Left lung (tissue), 10 donors: Measurements from ENCODE around the gene AQP2. TPM values are rescaled to one million over a fixed set of nuclear protein-coding genes. Genes with fewer than 3 reads are reported as not detected.

Experiments
- ATAC-seq: fragments of 200-7000 bp; cut with Tn5 transposase; one replicate; pipeline ENCODE4 v1.9.1; 2020; ENCODE audit warnings: moderate library complexity
- DNase-seq, 4 donors: peaks; one replicate each; pipeline ENCODE4 v3.0.0-alpha.2; 2013 to 2020
- H3K27ac ChIP-seq, 2 donors: fragments of 200-600 bp; sonication (generic) in 1 of 2; one replicate each; pipeline versions ENCODE4 v1.5.0 to v1.8.0; 2020 to 2021
- H3K27me3 ChIP-seq, 2 donors: fragments of 200-600 bp; sonication (generic) in 1 of 2; one replicate each; pipeline versions ENCODE4 v1.5.0 to v1.8.0; 2020 to 2021
- H3K36me3 ChIP-seq, 2 donors: fragments of 200-600 bp; sonication (generic) in 1 of 2; one replicate each; pipeline versions ENCODE4 v1.5.0 to v1.8.0; 2020 to 2021
- H3K4me1 ChIP-seq, 2 donors: fragments of 200-600 bp; one replicate each; pipeline ENCODE4 v1.8.0; 2021
- H3K4me3 ChIP-seq, 2 donors: fragments of 200-600 bp; sonication (generic) in 1 of 2; one replicate each; pipeline versions ENCODE4 v1.5.0 to v1.8.0; 2020 to 2021; ENCODE audit warnings: mild to moderate bottlenecking in 1 of 2
- H3K9me3 ChIP-seq, 2 donors: fragments of 200-600 bp; sonication (generic) in 1 of 2; one replicate each; pipeline versions ENCODE4 v1.5.0 to v1.8.0; 2020 to 2021
- intact Hi-C, 2 donors: fragments of 100-400 bp; cut with DNase I; formaldehyde crosslinking; loops; one replicate each; pipeline versions ENCODE4 v1.11.2 to v1.14.2; 2022
- polyA plus RNA-seq, 6 donors: library from polyadenylated mRNA; unstranded; fragments of 120-200 nt; gene quantifications; one replicate each; pipeline ENCODE4 v1.2.1, GENCODE V29; 2013; ENCODE audit not compliant: insufficient read length in 6 of 6
- total RNA-seq, 2 donors: library from RNA; stranded (reverse); fragmentation: NEBNext Ultra II Directional; extraction: Animal tissue kit (Norgen Biotek cat#: 25700); gene quantifications; one replicate each; pipeline ENCODE4 v1.2.1, GENCODE V29; 2021
- TF ChIP-seq, protein P1 (sequence below), 2 donors: fragments of 200-600 bp; sonication (generic) in 1 of 2; IDR thresholded peaks; one replicate each; pipeline versions ENCODE4 v1.5.0 to v1.8.0; 2021; ENCODE audit warnings: antibody characterized with exemption in 2 of 2
- donor health status: DM: no; HTN: yes; CAD: no.
- donor health status: DM: no; HTN: no; CAD: no.

The AQP2 gene
- total and polyA plus RNA-seq, 8 donors = 0.13 to 2.0 (median 0.42) TPM; not detected in 1

DNA sequence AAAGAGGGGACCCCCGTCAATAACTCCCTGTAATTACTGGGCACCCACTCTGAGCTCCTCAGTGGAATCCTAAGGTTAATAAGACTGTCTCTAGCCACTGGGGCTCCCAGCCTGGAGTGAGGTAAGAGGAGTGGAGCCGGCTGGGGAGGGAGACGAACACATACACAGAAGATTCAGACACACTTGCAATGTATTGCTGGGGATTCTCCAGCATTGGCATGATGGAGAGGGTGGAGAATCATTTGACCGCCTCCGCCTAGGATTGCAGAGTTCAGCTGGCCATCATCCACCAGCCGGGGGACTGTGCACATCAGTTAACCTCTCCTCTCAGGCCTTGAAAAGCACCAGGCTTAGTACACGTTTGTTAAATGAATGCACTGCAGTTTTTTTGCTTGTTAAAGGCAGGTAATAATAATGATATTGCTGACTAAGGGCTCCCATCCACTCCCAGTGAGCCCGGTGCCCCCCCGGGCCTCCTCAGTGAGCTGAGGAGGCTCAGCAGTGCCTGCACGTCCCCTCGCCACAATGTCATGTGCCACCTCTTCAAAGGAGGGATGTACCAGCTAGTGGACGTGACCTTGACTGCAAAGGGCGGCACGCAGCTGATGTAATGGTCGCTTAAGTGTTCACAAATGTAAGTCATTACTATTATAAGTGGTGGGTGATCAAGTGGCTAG, 26.5 kb upstream of the AQP2 start:
- DNase-seq (peak in 1 of 4 donors; percentile 35), ATAC-seq (no peak)
- TF ChIP-seq, protein P1, sequence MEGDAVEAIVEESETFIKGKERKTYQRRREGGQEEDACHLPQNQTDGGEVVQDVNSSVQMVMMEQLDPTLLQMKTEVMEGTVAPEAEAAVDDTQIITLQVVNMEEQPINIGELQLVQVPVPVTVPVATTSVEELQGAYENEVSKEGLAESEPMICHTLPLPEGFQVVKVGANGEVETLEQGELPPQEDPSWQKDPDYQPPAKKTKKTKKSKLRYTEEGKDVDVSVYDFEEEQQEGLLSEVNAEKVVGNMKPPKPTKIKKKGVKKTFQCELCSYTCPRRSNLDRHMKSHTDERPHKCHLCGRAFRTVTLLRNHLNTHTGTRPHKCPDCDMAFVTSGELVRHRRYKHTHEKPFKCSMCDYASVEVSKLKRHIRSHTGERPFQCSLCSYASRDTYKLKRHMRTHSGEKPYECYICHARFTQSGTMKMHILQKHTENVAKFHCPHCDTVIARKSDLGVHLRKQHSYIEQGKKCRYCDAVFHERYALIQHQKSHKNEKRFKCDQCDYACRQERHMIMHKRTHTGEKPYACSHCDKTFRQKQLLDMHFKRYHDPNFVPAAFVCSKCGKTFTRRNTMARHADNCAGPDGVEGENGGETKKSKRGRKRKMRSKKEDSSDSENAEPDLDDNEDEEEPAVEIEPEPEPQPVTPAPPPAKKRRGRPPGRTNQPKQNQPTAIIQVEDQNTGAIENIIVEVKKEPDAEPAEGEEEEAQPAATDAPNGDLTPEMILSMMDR (IDR thresholded peaks at IDR 0.05) = no peak
- Histone ChIP-seq H3K4me3 (no peak overlapping the region), H3K27ac (no peak overlapping the region), H3K9me3 (no peaks in the 10 kb centered on the region), H3K4me1 (peaks cover 0 to 8% of the 10 kb centered on the region in 2 donors), H3K36me3 (no peaks in the 10 kb centered on the region), H3K27me3 (no peaks in the 10 kb centered on the region)
- intact Hi-C loops = no loop called here

GRCh38 chr12:49924628-49925246, 25.8 kb upstream of the AQP2 start:
- H3K36me3 ChIP-seq = no peaks in the 10 kb centered on the region
- intact Hi-C loops = no loop called here
- no peaks in the 10 kb centered on the region for H3K27me3 ChIP-seq
- peak in 1 of 4 donors; percentile 71 for DNase-seq
- H3K9me3 ChIP-seq = no peaks in the 10 kb centered on the region
- ATAC-seq = no peak
- H3K4me3 ChIP-seq = no peak overlapping the region
- H3K27ac ChIP-seq = no peak overlapping the region
- H3K4me1 ChIP-seq = peaks cover 0 to 8% of the 10 kb centered on the region in 2 donors
- TF ChIP-seq, protein P1 (IDR thresholded peaks at IDR 0.05) = no peak

GRCh38 chr12:49925433-49926204, 24.9 kb upstream of the AQP2 start:
- DNase-seq = peak in 1 of 4 donors; percentile 30
- Histone ChIP-seq H3K36me3 (no peaks in the 10 kb centered on the region), H3K9me3 (no peaks in the 10 kb centered on the region), H3K4me1 (peaks cover 0 to 2% of the 10 kb centered on the region in 2 donors), H3K27me3 (no peaks in the 10 kb centered on the region), H3K4me3 (no peak overlapping the region), H3K27ac (no peak overlapping the region)
- intact Hi-C loops = no loop called here
- ATAC-seq = no peak
- TF ChIP-seq, protein P1 (IDR thresholded peaks at IDR 0.05) = no peak

- H3K36me3 ChIP-seq = no peaks in the 10 kb centered on the region
- TF ChIP-seq, protein P1 (IDR thresholded peaks at IDR 0.05) = no peak
- no peak overlapping the region for H3K4me3 ChIP-seq
- ATAC-seq (no peak), DNase-seq (peak in 1 of 4 donors; percentile 23)
- H3K27me3 ChIP-seq = no peaks in the 10 kb centered on the region
- H3K27ac ChIP-seq = no peak overlapping the region
- H3K9me3 ChIP-seq = no peaks in the 10 kb centered on the region
- intact Hi-C loops = no loop called here
- H3K4me1 ChIP-seq = no peaks in the 10 kb centered on the region
Observed at GRCh38 chr12:49928471-49928870, 22.1 kb upstream of the AQP2 start.

GRCh38 chr12:49929581-49929980, 21.0 kb upstream of the AQP2 start:
- TF ChIP-seq, protein P1 (IDR thresholded peaks at IDR 0.05) = no peak
- intact Hi-C loops = no loop called here

More at GRCh38 chr12:49929581-49929980, 21.0 kb upstream of the AQP2 start:
- H3K27me3 ChIP-seq = no peaks in the 10 kb centered on the region
- H3K9me3 ChIP-seq = no peaks in the 10 kb centered on the region
- ATAC-seq (no peak), DNase-seq (peak in 1 of 4 donors; percentile 34)
- no peak overlapping the region for H3K27ac ChIP-seq
- no peaks in the 10 kb centered on the region for H3K36me3 ChIP-seq
- no peak overlapping the region for H3K4me3 ChIP-seq
- H3K4me1 ChIP-seq = no peaks in the 10 kb centered on the region
